ENCODE data around the gene TXLNB.
"Not testable (repeated sequence)": the region's sequence is repeated elsewhere in the genome, so short reads cannot be mapped to it uniquely, and the experiment has no call there.

TXLNB gene

GRCh38 chr6:139219271-139219729 lies 72.5 kb downstream of the TXLNB start:
- Histone ChIP-seq H3K9me3 (ENCODE audit: control insufficient read depth, low read depth, low read length) (no peaks in the 10 kb centered on the region), H3K36me3 (ENCODE audit: control insufficient read depth, low read depth, low read length) (no peaks in the 10 kb centered on the region), H3K9ac (ENCODE audit: low read length) (no peak overlapping the region), H3K27me3 (ENCODE audit: control insufficient read depth, insufficient read depth, low read length) (no peaks in the 10 kb centered on the region), H3K4me1 (ENCODE audit: control insufficient read depth, low read depth, low read length) (no peaks in the 10 kb centered on the region), H3K27ac (ENCODE audit: low read length) (no peak overlapping the region), H3K4me3 (ENCODE audit: low read length) (no peak overlapping the region)

DNA sequence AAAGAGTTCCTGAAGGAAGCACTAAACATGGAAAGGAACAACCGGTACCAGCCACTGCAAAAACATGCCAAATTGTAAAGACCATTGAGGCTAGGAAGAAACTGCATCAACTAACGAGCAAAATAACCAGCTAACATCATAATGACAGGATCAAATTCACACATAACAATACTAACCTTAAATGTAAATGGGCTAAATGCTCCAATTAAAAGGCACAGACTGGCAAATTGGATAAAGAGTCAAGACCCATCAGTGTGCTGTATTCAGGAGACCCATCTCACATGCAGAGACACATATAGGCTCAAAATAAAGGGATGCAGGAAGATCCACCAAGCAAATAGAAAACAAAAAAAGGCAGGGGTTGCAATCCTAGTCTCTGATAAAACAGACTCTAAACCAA lies 79.3 kb downstream of the TXLNB start:
- H3K36me3 ChIP-seq (ENCODE audit: control insufficient read depth, low read depth, low read length); H3K4me1 ChIP-seq (ENCODE audit: control insufficient read depth, low read depth, low read length); H3K4me3 ChIP-seq (ENCODE audit: low read length); H3K27me3 ChIP-seq (ENCODE audit: control insufficient read depth, insufficient read depth, low read length); H3K27ac ChIP-seq (ENCODE audit: low read length); H3K9me3 ChIP-seq (ENCODE audit: control insufficient read depth, low read depth, low read length); H3K9ac ChIP-seq (ENCODE audit: low read length): not testable (repeated sequence)

DNA sequence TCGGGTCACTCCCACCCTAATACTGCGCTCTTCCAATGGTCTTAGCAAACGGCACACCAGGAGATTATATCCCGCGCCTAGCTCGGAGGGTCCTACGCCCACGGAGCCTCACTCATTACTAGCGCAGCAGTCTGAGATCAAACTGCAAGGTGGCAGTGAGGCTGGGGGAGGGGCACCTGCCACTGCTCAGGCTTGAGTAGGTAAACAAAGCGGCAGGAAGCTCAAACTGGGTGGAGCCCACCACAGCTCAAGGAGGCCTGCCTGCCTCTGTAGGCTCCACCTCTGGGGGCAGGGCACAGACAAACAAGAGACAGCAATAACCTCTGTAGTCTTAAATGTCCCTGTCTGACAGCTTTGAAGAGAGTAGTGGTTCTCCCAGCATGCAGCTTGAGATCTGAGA lies 81.0 kb downstream of the TXLNB start:
- not testable (repeated sequence) for H3K4me1 ChIP-seq (ENCODE audit: control insufficient read depth, low read depth, low read length); H3K27me3 ChIP-seq (ENCODE audit: control insufficient read depth, insufficient read depth, low read length); H3K9me3 ChIP-seq (ENCODE audit: control insufficient read depth, low read depth, low read length); H3K27ac ChIP-seq (ENCODE audit: low read length); H3K4me3 ChIP-seq (ENCODE audit: low read length); H3K36me3 ChIP-seq (ENCODE audit: control insufficient read depth, low read depth, low read length); H3K9ac ChIP-seq (ENCODE audit: low read length)

DNA sequence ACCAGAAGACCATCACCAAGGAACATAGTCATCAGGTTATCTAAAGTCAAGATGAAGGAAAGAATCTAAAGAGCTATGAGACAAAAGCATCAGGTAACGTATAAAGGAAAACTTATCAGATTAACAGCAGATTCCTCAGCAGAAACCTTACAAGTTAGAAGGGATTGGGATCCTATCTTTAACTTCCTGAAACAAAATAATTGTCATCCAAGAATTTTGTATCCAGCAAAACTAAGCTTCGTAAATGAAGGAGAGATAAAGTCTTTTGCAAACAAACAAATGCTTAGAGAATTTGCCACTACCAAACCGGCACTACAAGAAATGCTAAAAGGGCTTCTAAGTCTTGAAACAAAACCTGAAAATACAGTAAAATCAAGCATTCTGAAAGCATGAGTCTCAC lies 86.0 kb downstream of the TXLNB start:
- no peaks in the 10 kb centered on the region for H3K36me3 ChIP-seq (ENCODE audit: control insufficient read depth, low read depth, low read length)
- no peak overlapping the region for H3K27ac ChIP-seq (ENCODE audit: low read length)
- H3K4me3 ChIP-seq (ENCODE audit: low read length) = no peak overlapping the region
- H3K27me3 ChIP-seq (ENCODE audit: control insufficient read depth, insufficient read depth, low read length) = no peaks in the 10 kb centered on the region
- H3K9me3 ChIP-seq (ENCODE audit: control insufficient read depth, low read depth, low read length) = peaks cover 15% of the 10 kb centered on the region
- H3K4me1 ChIP-seq (ENCODE audit: control insufficient read depth, low read depth, low read length) = no peaks in the 10 kb centered on the region
- no peak overlapping the region for H3K9ac ChIP-seq (ENCODE audit: low read length)

- Histone ChIP-seq H3K9ac (ENCODE audit: low read length) (no peak overlapping the region), H3K9me3 (ENCODE audit: control insufficient read depth, low read depth, low read length) (peaks cover 14% of the 10 kb centered on the region), H3K4me3 (ENCODE audit: low read length) (no peak overlapping the region), H3K27ac (ENCODE audit: low read length) (no peak overlapping the region), H3K36me3 (ENCODE audit: control insufficient read depth, low read depth, low read length) (no peaks in the 10 kb centered on the region), H3K4me1 (ENCODE audit: control insufficient read depth, low read depth, low read length) (no peaks in the 10 kb centered on the region), H3K27me3 (ENCODE audit: control insufficient read depth, insufficient read depth, low read length) (no peaks in the 10 kb centered on the region)
Measured at GRCh38 chr6:139204978-139205377, 86.8 kb downstream of the TXLNB start.

DNA sequence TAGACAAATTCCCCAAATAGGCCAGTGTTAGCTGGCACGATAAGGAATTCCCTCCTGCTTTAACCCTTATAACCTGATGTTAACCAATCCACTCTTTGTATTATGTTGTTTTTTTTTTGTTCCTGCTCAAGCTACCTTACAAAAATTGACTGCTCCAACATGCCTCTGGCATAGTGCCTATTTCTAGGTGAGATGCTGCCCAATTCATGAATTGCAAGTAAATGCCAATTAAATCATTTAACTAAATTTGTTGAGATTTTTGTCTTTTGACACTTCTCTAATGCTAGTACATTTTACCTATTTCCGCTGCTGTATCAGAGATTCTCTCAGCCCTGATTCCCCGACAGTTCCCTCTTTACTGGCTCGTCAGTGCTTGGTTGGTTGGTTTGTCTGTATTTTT lies 90.4 kb downstream of the TXLNB start:
- peaks cover 11% of the 10 kb centered on the region for H3K9me3 ChIP-seq (ENCODE audit: control insufficient read depth, low read depth, low read length)
- no peaks in the 10 kb centered on the region for H3K36me3 ChIP-seq (ENCODE audit: control insufficient read depth, low read depth, low read length)
- H3K4me3 ChIP-seq (ENCODE audit: low read length) = no peak overlapping the region
- H3K9ac ChIP-seq (ENCODE audit: low read length) = no peak overlapping the region
- no peaks in the 10 kb centered on the region for H3K4me1 ChIP-seq (ENCODE audit: control insufficient read depth, low read depth, low read length)
- H3K27ac ChIP-seq (ENCODE audit: low read length) = no peak overlapping the region
- no peaks in the 10 kb centered on the region for H3K27me3 ChIP-seq (ENCODE audit: control insufficient read depth, insufficient read depth, low read length)

DNA sequence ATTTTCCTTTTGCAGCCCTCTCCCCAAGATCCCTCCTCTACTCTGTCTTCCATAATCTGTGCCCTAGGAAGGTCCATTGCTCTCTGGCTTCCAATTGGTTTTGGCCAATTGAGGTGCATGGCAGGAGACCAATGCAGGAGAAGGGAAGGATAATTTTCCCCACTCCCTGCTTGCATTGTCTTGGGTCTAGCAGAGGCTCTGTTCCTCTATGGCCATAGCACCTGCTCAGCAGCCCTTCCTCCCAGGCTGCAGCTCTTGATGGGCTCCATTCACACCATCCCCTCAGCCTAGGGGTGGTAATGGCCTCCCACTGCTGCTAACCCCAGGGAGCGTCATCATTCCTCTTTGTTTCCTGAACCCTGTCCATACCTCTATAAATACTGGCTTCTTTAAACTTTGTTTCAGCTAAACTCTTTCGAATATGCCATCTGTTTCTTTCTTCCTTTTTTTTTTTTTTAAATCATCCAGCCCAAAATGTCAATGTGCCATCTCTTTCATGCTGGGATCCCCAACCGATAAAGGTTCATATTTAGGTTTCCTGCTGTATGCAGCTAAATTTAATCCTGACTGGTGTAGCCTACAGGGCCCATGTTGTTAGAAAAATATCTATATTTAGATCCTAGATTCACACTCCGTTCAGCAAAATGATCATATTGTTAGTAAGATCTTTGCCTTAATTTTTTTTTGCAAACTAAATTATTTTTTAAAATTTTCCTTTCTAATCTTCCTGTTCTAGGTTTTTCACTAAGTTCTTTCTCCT lies 93.1 kb downstream of the TXLNB start:
- Histone ChIP-seq H3K36me3 (ENCODE audit: control insufficient read depth, low read depth, low read length) (no peaks in the 10 kb centered on the region), H3K4me3 (ENCODE audit: low read length) (no peak overlapping the region), H3K27me3 (ENCODE audit: control insufficient read depth, insufficient read depth, low read length) (no peaks in the 10 kb centered on the region), H3K9ac (ENCODE audit: low read length) (no peak overlapping the region), H3K9me3 (ENCODE audit: control insufficient read depth, low read depth, low read length) (no peaks in the 10 kb centered on the region), H3K27ac (ENCODE audit: low read length) (no peak overlapping the region), H3K4me1 (ENCODE audit: control insufficient read depth, low read depth, low read length) (no peaks in the 10 kb centered on the region)

GRCh38 chr6:139194740-139195139 lies 97.1 kb downstream of the TXLNB start:
- no peak overlapping the region for H3K9ac ChIP-seq (ENCODE audit: low read length)

More at GRCh38 chr6:139194740-139195139, 97.1 kb downstream of the TXLNB start:
- Histone ChIP-seq H3K9me3 (ENCODE audit: control insufficient read depth, low read depth, low read length) (no peaks in the 10 kb centered on the region), H3K4me3 (ENCODE audit: low read length) (no peak overlapping the region), H3K36me3 (ENCODE audit: control insufficient read depth, low read depth, low read length) (no peaks in the 10 kb centered on the region), H3K27ac (ENCODE audit: low read length) (no peak overlapping the region), H3K4me1 (ENCODE audit: control insufficient read depth, low read depth, low read length) (no peaks in the 10 kb centered on the region), H3K27me3 (ENCODE audit: control insufficient read depth, insufficient read depth, low read length) (no peaks in the 10 kb centered on the region)
